ENCODE results near the gene IFNL3.
"Not testable (repeated sequence)": the region's sequence is repeated elsewhere in the genome, so short reads cannot be mapped to it uniquely, and the experiment has no call there.

IFNL3 gene

DNA sequence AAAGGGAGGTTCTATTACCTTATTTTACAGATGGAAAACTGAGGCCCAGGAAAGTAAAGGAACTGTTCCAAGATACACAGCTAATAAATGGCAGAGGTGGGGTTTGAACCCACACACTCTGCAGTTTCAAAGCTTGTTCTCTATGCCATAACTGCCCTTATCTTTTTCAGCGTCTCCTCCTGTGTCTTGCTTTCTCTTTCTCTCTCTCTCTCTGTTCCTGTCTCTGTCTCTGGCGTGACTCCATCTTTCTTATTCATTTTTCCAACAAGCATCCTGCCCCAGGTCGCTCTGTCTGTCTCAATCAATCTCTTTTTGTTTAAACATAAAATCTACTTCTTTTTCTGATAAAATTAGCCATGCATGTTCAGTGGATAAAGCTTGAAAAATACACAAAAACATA is 7.0 kb upstream of the IFNL3 start:
- no peak for DNase-seq (ENCODE audit: extremely low read depth, low read depth)
- no peak for TF ChIP-seq CTCF (IDR thresholded peaks at IDR 0.05; ENCODE audit: low read depth, low read length, missing control alignments)
- H3K4me3 ChIP-seq (replicated peaks; ENCODE audit: low read depth, low read length), result no peak overlapping the region

DNA sequence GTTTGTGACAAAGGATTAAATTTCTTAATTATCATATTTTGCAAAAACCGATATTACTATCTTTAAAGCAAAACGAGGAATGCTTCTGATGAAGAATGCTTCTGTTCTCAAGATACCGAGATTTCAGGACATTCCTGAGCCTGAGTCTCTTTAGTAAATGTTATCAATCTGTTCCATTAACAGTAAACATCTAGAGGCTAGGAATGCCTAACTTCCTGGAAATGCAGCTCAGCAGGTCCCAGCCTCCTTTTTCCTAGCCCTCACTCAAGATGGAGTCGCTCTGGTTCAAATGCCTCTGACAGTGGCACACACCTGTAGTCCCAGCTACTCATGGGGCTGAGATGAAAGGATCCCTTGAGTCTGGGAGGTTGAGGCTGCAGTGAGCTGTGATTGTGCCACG is 6.3 kb upstream of the IFNL3 start:
- no peak overlapping the region for H3K4me3 ChIP-seq (replicated peaks; ENCODE audit: low read depth, low read length)
- no peak for TF ChIP-seq CTCF (IDR thresholded peaks at IDR 0.05; ENCODE audit: low read depth, low read length, missing control alignments)
- DNase-seq (ENCODE audit: extremely low read depth, low read depth), result no peak

DNA sequence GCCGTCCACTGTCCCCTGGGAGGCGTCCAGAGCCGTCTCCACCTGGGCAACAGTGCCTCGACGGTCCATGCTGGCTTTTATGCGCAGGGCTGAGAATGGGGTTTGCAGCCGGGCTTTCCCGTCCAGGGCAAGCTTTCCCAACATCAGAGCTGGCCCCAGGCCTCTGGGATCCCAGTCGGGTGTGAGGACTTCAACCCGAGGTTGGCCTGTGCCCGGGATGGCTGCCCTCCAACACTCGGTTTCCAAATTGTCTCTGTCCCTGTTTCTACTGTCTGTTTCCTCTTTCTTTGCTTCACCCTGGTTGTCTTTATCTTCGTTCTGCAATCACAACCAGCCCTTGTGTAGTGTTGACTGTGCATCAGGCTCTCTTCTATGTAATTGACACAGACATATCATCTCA is 4.0 kb upstream of the IFNL3 start, which contains the start of gene IFNL4:
Gene IFNL4, minus strand, starts transcription at position 51 of the 400 bp plus-strand sequence.
- no peak for DNase-seq (ENCODE audit: extremely low read depth, low read depth)
- no peak for TF ChIP-seq CTCF (IDR thresholded peaks at IDR 0.05; ENCODE audit: low read depth, low read length, missing control alignments)
- 0 out of 2 replicates have a peak within 1 kb of the TSS, but pooled peaks have one; percentile 7 for H3K4me3 ChIP-seq (replicated peaks; ENCODE audit: low read depth, low read length)

DNA sequence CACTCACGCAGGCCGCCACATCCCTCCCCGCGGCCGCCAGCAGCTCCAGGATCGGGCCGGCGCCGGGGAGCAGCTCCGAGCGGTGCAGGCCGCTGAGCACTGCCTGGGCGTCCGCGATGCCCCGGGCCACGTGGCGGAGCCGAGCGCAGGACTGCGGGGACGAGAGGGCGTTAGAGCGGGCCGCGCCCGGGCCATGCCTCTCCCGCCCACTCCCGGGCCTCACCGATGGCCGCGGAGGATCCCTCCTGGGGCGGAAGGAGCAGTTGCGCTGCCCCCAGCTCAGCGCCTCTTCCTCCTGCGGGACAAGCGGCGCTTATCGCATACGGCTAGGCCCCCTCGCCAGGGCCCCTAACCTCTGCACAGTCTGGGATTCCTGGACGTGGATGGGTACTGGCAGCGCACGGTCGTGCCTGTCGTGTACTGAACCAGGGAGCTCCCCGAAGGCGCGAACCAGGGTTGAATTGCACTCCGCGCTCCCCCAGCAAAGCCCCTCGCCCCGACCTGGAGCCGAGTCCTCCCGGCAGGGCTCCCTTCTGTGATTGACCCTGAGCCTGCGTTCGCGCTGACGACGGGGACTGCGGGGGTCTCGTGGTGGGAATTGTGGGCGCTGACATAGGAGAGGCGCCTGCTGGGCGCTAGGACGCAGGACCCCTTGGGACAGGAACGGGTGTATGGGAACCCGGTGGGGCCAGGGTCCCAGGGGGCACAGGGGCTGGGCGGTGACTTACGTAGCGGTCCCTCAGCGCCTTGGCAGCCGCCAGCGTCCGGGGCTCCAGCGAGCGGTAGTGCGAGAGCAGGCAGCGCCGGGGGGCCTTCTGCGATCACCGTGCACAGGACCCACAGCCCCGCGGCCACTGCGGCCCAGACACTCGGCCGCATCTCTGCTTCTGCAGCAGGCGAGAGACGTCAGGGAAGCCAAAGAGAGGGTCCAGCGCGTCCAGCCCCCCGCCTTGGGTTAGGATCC is 3.2 kb upstream of the IFNL3 start:
- TF ChIP-seq CTCF (IDR thresholded peaks at IDR 0.05; ENCODE audit: low read depth, low read length, missing control alignments), result no peak
- 0 out of 2 replicates have a peak overlapping the region, but pooled peaks have one; percentile 7 for H3K4me3 ChIP-seq (replicated peaks; ENCODE audit: low read depth, low read length)
- DNase-seq (ENCODE audit: extremely low read depth, low read depth), result no peak

- 0 out of 2 replicates have a peak overlapping the region, but pooled peaks have one; percentile 9 for H3K4me3 ChIP-seq (replicated peaks; ENCODE audit: low read depth, low read length)
- DNase-seq (ENCODE audit: extremely low read depth, low read depth), result no peak
- TF ChIP-seq CTCF (IDR thresholded peaks at IDR 0.05; ENCODE audit: low read depth, low read length, missing control alignments), result no peak
Observed at GRCh38 chr19:39246951-39247669, 2.3 kb upstream of the IFNL3 start.

- not testable (repeated sequence) for H3K4me3 ChIP-seq (replicated peaks; ENCODE audit: low read depth, low read length); DNase-seq (ENCODE audit: extremely low read depth, low read depth)
Observed at GRCh38 chr19:39245166-39245565, 360 bp upstream of the IFNL3 start.

DNA sequence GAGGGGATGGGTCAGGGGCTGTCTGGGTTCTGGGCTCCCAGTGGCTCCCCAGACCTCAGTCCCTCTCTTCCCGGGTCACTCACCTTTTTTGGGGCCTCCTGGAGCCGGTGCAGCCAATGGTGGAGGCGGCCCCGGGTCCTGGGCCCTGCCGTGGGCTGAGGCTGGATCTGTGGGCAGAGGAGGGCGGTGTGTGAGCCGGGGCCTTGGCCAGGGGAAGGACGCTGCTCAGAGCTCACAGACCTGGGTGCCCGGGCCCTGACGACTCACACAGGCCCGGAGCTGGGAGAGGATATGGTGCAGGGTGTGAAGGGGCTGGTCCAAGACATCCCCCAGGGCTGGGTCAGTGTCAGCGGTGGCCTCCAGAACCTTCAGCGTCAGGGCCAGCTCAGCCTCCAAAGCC is 1.1 kb downstream of the IFNL3 start:
- H3K4me3 ChIP-seq (replicated peaks; ENCODE audit: low read depth, low read length); DNase-seq (ENCODE audit: extremely low read depth, low read depth): not testable (repeated sequence)
